Sigmoid colon (tissue), 7 donors: ENCODE measurements around the gene INAFM2. TPM values are rescaled to one million over a fixed set of nuclear protein-coding genes. Genes with fewer than 3 reads are reported as not detected.
A peak's percentile ranks its signal among the peaks of the same experiment; 100 is the strongest.

Source experiments
- DNase-seq: peaks from one replicate; pipeline ENCODE4 v3.0.0-alpha.2; 2019
- H3K27ac ChIP-seq, 4 donors: fragments of 200-600 bp; sonication (generic); one replicate each; pipeline ENCODE4 v1.5.1; 2016 to 2019; ENCODE audit warnings: mild to moderate bottlenecking in 1 of 4
- H3K27me3 ChIP-seq, 3 donors: fragments of 200-600 bp; sonication (generic); one replicate each; pipeline ENCODE4 v1.5.1; 2019; ENCODE audit warnings: mild to moderate bottlenecking in 1 of 3
- H3K36me3 ChIP-seq, 4 donors: fragments of 200-600 bp; sonication (generic); one replicate each; pipeline ENCODE4 v1.5.1; 2016 to 2019
- H3K4me1 ChIP-seq, 4 donors: fragments of 200-600 bp; sonication (generic); one replicate each; pipeline ENCODE4 v1.5.1; 2017 to 2019
- H3K4me3 ChIP-seq, 4 donors: fragments of 200-600 bp; sonication (generic); one replicate each; pipeline ENCODE4 v1.5.1; 2017 to 2019; ENCODE audit warnings: mild to moderate bottlenecking in 2 of 4, moderate library complexity in 1 of 4
- H3K9me3 ChIP-seq, 4 donors: fragments of 200-600 bp in 3 of 4; sonication (generic) in 3 of 4; one replicate each; pipeline versions ENCODE4 v1.5.1 to v1.6.1; 2013 to 2019
- EP300 ChIP-seq, 4 donors: sonication (generic); formaldehyde crosslinking; IDR thresholded peaks; one replicate each; pipeline ENCODE4 v1.6.1; 2017; ENCODE audit warnings: antibody characterized with exemption in 4 of 4
- POLR2A ChIP-seq, 2 donors: fragments of 450-650 bp; IDR thresholded peaks; one replicate each; pipeline ENCODE4 v1.6.1; 2016; ENCODE audit warnings: antibody characterized with exemption in 2 of 2, mild to moderate bottlenecking in 2 of 2, moderate library complexity in 2 of 2
- POLR2AphosphoS5 ChIP-seq, 4 donors: sonication (generic); formaldehyde crosslinking; IDR thresholded peaks; one replicate each; pipeline ENCODE4 v1.6.1; 2017; ENCODE audit warnings: antibody characterized with exemption in 4 of 4
- WGBS, 2 donors: extraction: QIAGEN DNeasy Blood & Tissue Kit; methylation state at CpG; one replicate each; pipeline ENCODE4 v1.1.7; 2013; 5-methylcytosine and 5-hydroxymethylcytosine counted together
- intact Hi-C: fragments of 100-400 bp; cut with DNase I; formaldehyde crosslinking; loops from one replicate; pipeline ENCODE4 v1.15.1; 2023
- polyA plus RNA-seq, 3 donors: library from polyadenylated mRNA; stranded (reverse); fragments of 200-250 nt; gene quantifications; one replicate each; pipeline ENCODE4 v1.2.3, GENCODE V29; 2013
- total RNA-seq, 4 donors: library from RNA; depleted of rRNA; stranded (reverse); fragments of >200 nt; gene quantifications; one replicate each; pipeline ENCODE4 v1.1.0, GENCODE V29; 2016
- TF ChIP-seq, protein P1 (sequence below), 4 experiments: fragments of 450-650 bp in 3 of 4; fragments of 200-600 bp in 1 of 4; IDR thresholded peaks; one replicate each; pipeline ENCODE4 v1.5.1; 2016 to 2019; ENCODE audit warnings: antibody characterized with exemption in 4 of 4, mild to moderate bottlenecking in 3 of 4, moderate library complexity in 2 of 4
- donor health status: healthy with polysubstance abuse.
- donor health status: Bipolar disorder and iron deficiency.
- donor health status: healthy.

Gene INAFM2
- total and polyA plus RNA-seq, 7 donors = 6.6 to 63.1 (median 41.0) TPM

DNA sequence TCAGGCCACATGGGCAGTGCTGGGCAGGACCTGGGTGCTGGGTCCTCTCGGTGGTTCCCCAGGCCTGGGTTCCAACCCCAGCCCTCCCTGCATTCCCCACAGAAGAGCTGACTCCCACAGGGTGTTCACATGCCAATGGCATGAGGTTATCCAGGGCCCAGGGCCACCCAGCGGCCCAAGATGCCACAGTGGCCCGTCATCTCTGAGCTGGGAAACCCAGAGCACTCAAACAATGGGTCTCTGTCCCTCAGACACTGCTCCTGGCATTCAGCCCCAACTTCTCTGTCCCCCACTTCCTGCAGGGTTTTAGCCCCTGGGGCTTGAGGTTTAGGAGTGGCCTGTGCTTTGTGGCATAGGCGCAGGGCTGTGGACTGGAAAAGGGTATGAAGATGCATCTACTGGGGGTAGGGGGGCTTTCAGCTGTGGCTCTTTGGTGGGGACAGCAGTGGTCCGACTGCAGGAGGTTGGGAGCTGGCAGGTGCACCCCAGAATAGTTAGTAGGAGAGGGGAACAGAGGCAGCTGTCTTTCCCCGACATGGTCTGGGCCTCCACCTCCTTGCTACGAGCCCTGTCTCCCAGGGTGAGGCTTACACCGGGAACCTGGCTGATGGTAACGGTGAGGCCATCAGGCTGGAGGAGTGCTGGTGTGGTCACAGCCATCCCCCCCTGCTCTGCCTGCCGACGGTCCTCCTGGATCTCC lies 15.6 kb downstream of the INAFM2 start:
- Histone ChIP-seq H3K36me3 (peaks cover 17 to 28% (median 21%) of the 10 kb centered on the region in 4 donors), H3K27ac (peak overlapping the region; percentile 97 to 99 (median 99)), H3K9me3 (no peaks in the 10 kb centered on the region), H3K27me3 (no peaks in the 10 kb centered on the region), H3K4me1 (peaks cover 0 to 100% (median 99%) of the 10 kb centered on the region in 4 donors), H3K4me3 (peak overlapping the region; percentile 59 to 68 (median 65))
- TF ChIP-seq POLR2A (IDR thresholded peaks at IDR 0.05) (peak in 1 of 2 donors; percentile 9), POLR2AphosphoS5 (IDR thresholded peaks at IDR 0.05) (peak; percentile 24 to 79 (median 73)), EP300 (IDR thresholded peaks at IDR 0.05) (peak in 2 of 4 donors; percentile 18 to 28)
- TF ChIP-seq, protein P1, sequence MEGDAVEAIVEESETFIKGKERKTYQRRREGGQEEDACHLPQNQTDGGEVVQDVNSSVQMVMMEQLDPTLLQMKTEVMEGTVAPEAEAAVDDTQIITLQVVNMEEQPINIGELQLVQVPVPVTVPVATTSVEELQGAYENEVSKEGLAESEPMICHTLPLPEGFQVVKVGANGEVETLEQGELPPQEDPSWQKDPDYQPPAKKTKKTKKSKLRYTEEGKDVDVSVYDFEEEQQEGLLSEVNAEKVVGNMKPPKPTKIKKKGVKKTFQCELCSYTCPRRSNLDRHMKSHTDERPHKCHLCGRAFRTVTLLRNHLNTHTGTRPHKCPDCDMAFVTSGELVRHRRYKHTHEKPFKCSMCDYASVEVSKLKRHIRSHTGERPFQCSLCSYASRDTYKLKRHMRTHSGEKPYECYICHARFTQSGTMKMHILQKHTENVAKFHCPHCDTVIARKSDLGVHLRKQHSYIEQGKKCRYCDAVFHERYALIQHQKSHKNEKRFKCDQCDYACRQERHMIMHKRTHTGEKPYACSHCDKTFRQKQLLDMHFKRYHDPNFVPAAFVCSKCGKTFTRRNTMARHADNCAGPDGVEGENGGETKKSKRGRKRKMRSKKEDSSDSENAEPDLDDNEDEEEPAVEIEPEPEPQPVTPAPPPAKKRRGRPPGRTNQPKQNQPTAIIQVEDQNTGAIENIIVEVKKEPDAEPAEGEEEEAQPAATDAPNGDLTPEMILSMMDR (IDR thresholded peaks at IDR 0.05) = no peak
- peak; percentile 86 for DNase-seq
- intact Hi-C loops = loop anchor here (1.0 to 10.0 kb wide), 2 partner anchors 16 to 864 kb away; partner anchors contain the start of gene INAFM2
- WGBS, 2 donors = 70 to 83% methylated on average over 11 of the region's 11 CpGs

DNA sequence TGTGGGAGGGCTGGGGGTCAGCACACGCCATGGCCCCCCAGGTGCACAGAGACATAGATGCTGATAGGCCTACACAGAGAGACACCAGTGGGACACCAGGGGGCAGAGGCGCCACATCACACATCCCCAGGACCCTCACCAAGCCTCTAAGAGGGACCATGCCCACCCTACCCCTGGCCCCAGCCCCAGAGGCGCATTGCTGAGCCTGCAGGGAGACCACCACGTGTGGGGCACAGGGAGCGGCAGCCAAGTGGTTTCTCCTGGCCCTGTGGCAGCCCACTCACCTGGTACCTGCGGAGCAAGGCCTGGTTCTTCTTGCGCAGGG lies 16.1 kb downstream of the INAFM2 start:
- 83 to 85% methylated on average over 7 of the region's 7 CpGs for WGBS, 2 donors
- H3K4me1 ChIP-seq = peaks cover 0 to 100% (median 99%) of the 10 kb centered on the region in 4 donors
- H3K36me3 ChIP-seq = peaks cover 17 to 28% (median 20%) of the 10 kb centered on the region in 4 donors
- peak overlapping the region; percentile 97 to 99 (median 99) for H3K27ac ChIP-seq
- H3K27me3 ChIP-seq = no peaks in the 10 kb centered on the region
- no peaks in the 10 kb centered on the region for H3K9me3 ChIP-seq
- peak overlapping the region; percentile 59 to 68 (median 65) for H3K4me3 ChIP-seq
- DNase-seq = no peak
- intact Hi-C loops = loop anchor here (1.0 to 10.0 kb wide), 2 partner anchors 16 to 865 kb away; partner anchors contain the start of gene INAFM2
- TF ChIP-seq EP300 (IDR thresholded peaks at IDR 0.05) = no peak
- TF ChIP-seq, protein P1 (IDR thresholded peaks at IDR 0.05) = peak in 1 of 4 experiments; percentile 27

DNA sequence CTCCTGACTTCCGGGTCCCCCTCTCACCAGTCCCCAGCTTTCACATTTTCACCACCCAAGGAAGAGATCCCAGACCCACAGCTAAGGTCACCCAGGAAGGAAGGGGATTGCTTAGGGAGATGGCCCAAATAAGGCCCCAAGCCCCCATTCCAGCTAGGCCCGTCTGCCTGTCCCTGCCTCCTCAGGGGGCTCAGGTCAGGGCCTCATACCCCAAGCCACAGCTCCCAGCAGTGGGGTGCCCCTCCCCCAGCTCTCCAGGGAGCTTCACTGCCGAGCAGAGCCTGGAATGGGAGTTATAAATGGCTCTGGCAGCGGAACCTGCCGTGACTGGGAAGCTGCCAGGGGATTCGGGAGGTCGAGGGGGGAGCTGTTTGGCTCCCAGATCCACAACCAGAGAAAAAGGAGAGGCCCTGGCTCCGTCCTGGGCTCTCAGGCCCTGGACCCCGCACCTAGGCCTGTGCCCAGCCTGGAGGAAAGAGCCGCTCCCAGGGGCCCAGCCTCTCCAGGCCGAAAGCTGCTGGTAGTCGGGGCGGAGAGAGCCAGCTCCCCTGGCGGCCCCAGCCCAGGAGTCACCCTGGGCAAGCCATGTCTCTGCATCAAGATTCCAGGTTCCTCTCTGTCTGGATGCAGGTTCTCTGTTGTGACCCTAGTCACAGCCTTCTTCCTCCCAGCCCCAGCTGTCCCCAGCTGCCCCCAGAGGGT lies 16.7 kb downstream of the INAFM2 start:
- peak overlapping the region; percentile 59 to 68 (median 65) for H3K4me3 ChIP-seq
- H3K27ac ChIP-seq = peak overlapping the region; percentile 97 to 99 (median 99)
- peaks cover 0 to 99% (median 97%) of the 10 kb centered on the region in 4 donors for H3K4me1 ChIP-seq
- no peaks in the 10 kb centered on the region for H3K9me3 ChIP-seq
- peak; percentile 96 for DNase-seq
- H3K36me3 ChIP-seq = peaks cover 12 to 21% (median 17%) of the 10 kb centered on the region in 4 donors
- no peaks in the 10 kb centered on the region for H3K27me3 ChIP-seq
- 14 to 57% methylated on average over 14 of the region's 14 CpGs for WGBS, 2 donors
- TF ChIP-seq EP300 (IDR thresholded peaks at IDR 0.05) (peak; percentile 29 to 85 (median 74)), POLR2A (IDR thresholded peaks at IDR 0.05) (peak in 1 of 2 donors; percentile 30), POLR2AphosphoS5 (IDR thresholded peaks at IDR 0.05) (peak; percentile 82 to 87 (median 84))
- TF ChIP-seq, protein P1 (IDR thresholded peaks at IDR 0.05) = no peak
- intact Hi-C loops = no loop called here

DNA sequence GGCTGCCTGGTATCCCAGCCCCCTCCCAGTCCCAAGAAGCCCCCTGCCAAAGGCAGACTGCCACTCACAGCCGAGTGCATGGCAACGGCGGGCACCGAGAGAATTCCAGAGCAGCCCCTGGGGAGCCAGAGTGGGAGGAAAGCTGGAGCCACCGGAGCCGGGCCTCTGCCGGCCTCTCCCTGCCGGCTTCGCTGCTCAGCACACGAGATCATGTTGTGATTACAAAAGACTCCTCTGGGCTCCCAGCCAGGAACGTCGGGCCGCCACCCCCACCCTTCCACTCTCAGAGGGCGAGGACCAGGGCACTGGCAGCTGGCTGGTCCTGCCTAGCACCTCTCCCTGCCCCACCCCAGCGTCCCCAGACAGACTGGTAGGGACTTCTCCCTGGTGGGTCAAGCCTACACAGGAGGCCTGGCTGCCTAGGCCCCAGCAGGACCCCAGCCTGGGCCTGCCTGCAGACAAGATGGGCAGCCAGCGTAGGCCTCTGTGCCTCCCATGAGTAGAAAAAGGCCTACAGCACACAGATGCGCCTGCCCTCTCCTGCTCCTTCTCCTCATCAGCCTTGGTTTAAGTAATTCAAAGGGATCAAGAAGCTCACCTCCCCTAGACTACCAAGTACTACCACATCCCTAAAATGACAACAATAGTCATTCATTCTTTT lies 17.4 kb downstream of the INAFM2 start, which contains the start of gene CCDC9B:
CCDC9B (minus strand) TSS at position 200 of the 661 bp plus-strand sequence; CDS start at position 80, 120 bp downstream.
- intact Hi-C loops = no loop called here
- Histone ChIP-seq H3K27me3 (no peaks in the 10 kb centered on the region), H3K4me1 (peaks cover 0 to 92% (median 90%) of the 10 kb centered on the region in 4 donors), H3K36me3 (peaks cover 7 to 15% (median 12%) of the 10 kb centered on the region in 4 donors), H3K9me3 (no peaks in the 10 kb centered on the region), H3K4me3 (peak within 1 kb of the TSS; percentile 59 to 68 (median 65)), H3K27ac (peak within 1 kb of the TSS; percentile 97 to 99 (median 99))
- TF ChIP-seq, protein P1 (IDR thresholded peaks at IDR 0.05) = no peak
- TF ChIP-seq POLR2AphosphoS5 (IDR thresholded peaks at IDR 0.05) = peak; percentile 94 to 95 (median 94)
- peak; percentile 96 for TF ChIP-seq POLR2A (IDR thresholded peaks at IDR 0.05)
- peak in 2 of 4 donors; percentile 42 to 43 for TF ChIP-seq EP300 (IDR thresholded peaks at IDR 0.05)
- 11 to 36% methylated on average over 17 of the region's 17 CpGs for WGBS, 2 donors
- DNase-seq = peak; percentile 98
